DLD1 (cell line): ENCODE measurements around the gene C3AR1.

ENCODE experiments used
- in situ Hi-C: cut with HindIII; loops from 2 replicates; pipeline ENCODE4 v1.10.0; 2017; ENCODE audit warnings: low sequenced_read_pairs

Gene C3AR1

GRCh38 chr12:8058506-8058905, 7.7 kb downstream of the C3AR1 start:
- in situ Hi-C loops = no loop called here

DNA sequence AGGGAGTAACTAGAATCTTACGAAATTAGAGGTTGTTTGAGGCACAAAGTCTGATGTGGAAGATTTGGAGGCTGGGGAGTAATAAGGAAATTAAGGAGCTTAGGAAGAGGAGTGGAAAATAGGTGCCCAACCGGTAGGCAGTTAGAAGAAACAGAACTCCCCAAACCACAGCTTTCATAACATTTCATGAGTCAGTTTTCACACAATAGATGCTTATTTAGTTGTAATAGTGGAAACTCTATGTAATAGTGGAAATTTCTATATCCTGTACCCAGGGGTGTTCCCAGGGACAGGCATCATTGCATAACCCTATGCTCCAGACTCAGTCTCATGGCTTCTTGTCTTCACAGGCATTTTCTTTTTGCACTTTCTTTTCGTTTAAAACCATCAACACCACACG, 8.3 kb downstream of the C3AR1 start:
- in situ Hi-C loops = no loop called here

DNA sequence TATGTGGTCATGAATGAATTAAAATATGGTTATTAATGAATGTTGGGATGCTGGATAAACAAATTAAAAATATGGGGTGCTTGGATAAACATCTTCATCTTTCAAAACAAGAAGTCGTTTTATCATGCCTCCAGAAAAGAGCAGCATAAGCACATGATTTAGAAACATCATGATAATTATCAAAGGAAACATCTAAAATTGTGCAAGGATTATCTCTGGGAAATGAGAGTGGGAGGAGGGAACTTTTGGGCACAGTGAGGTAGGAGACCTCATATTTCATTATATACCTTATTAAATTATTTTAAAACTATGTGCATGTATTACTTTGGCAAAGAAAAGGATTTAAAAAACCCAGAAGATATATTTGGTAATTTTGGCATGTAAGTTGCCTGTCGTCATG, 8.9 kb downstream of the C3AR1 start:
- in situ Hi-C loops = no loop called here

- in situ Hi-C loops = no loop called here
Measured at GRCh38 chr12:8054816-8055215, 11.3 kb downstream of the C3AR1 start.

- in situ Hi-C loops = no loop called here
Measured at GRCh38 chr12:8052679-8053078, 13.5 kb downstream of the C3AR1 start.

- in situ Hi-C loops = no loop called here
Measured at GRCh38 chr12:8050600-8051250, 15.4 kb downstream of the C3AR1 start.

DNA sequence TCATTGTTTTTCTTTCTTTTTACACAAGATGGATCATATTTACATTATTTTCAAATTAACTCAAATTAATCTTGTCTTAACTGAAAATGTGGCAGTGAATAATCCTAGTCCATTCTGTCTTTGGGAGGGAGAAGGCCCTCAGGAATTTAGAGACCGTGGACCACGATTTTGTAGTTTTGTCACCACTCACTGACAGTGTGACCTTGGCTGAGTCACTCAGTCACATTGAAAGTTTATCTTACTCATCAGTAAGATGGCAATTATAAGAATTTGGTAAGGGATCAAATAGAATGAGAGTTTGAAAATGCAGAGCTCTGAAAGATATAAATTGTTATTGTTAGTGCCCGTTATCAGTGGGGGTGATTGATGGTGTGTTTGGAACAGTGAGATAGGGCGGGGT, 17.3 kb downstream of the C3AR1 start:
- in situ Hi-C loops = no loop called here

DNA sequence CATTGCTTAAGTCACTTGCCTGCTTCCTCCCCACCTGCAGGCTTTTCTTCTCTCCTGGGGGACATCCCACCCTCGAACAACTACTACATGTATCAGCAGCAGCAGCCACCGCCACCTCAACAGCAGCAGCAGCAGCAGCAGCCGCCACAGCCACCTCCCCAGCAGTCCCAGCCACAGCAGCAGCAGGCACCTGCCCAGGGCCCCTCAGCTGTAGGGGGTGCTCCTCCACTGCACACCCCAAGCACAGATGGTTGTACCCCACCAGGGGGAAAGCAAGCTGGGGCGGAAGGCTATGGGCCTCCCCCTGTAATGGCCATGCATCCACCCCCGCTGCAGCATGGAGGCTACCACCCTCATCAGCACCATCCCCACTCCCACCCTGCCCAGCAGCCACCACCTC, 18.3 kb downstream of the C3AR1 start:
- in situ Hi-C loops = no loop called here

GRCh38 chr12:8045952-8046944, 19.9 kb downstream of the C3AR1 start:
- in situ Hi-C loops = no loop called here

GRCh38 chr12:8040791-8041190, 25.4 kb downstream of the C3AR1 start:
- in situ Hi-C loops = no loop called here

- in situ Hi-C loops = no loop called here
Measured at GRCh38 chr12:8038659-8039114, 27.5 kb downstream of the C3AR1 start.

- in situ Hi-C loops = no loop called here
Measured at GRCh38 chr12:8037947-8038346, 28.2 kb downstream of the C3AR1 start.

DNA sequence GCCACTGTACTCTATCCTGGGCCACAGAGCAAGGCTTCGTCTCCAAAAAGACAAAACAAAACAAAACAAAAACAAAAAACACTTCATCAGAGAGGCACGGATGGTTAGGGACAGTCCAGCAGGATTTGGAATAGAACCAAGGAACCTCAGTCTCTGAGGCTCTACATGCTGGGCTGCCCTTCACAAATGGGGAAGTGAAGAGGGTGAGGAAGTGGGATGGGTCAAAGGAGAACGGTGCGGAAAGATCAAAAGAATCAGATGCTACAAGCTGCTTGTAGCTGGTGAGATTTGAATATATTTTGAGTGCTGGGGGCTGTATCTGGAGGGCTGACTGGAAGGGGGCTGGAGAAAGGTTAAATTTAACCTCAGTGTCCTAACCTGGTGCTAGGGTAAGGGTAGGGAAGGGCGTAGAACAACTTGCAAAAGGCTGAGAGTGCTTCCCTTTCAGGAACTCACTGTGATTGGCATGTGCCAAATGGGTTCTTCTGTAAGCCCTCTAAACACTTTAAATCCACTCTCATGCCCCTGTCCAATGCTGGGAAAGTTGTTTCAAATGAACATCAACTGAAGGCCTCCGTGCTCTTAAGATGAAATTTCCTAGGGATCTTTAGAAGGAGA, 29.0 kb downstream of the C3AR1 start:
- in situ Hi-C loops = no loop called here

GRCh38 chr12:8036346-8036745, 29.8 kb downstream of the C3AR1 start:
- in situ Hi-C loops = no loop called here

GRCh38 chr12:8035440-8036010, 30.6 kb downstream of the C3AR1 start:
- in situ Hi-C loops = no loop called here

GRCh38 chr12:8034802-8035201, 31.4 kb downstream of the C3AR1 start:
- in situ Hi-C loops = no loop called here

DNA sequence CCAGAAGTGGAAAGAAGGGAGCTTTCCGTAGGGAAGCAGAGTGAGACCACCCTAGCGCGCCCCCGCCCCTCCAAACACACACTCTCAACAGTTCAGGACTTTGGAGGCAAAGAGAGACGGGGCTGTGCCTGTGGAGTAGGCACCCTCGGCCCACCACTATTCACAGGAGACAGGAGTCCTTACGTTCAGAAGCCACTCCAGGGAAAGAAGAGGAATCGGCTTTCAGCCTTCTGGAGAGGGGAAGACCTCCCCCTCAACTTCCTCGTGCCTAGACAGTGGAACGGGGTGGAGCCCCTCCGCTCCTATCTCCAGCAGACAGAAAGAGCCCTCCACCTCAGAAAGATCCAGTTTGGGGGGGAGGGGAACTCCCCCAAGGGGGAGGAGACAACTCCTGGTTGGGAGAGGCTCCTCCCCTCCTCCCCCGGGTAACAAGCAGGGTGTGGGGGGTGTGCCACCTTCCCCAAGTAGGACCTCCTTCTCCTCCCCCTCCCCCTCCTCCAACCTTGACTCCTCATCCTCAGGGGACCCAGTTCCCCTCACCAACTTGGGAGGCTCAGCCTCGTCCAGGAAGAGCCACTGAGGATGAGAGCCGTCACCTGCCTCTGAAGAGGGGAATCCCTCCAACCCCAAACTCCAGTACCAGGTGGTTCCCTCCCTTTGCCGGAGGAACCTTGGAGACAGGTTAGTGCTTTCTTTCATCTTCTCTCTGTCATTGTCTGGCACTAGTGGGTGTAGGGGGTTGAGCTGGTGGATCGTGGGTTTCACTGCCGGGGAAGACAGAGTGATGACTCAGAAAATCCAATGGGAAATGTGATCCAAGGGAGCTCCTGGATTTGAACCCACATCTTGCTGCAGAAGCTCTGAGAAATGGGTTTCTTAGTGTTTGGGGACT, 32.8 kb downstream of the C3AR1 start:
- in situ Hi-C loops = no loop called here

GRCh38 chr12:8032242-8033152, 33.7 kb downstream of the C3AR1 start, which contains the start of gene FOXJ2:
Gene FOXJ2 (plus strand): TSS chr12:8032716. CDS start chr12:8039833, 7,117 bp downstream.
- in situ Hi-C loops = no loop called here

DNA sequence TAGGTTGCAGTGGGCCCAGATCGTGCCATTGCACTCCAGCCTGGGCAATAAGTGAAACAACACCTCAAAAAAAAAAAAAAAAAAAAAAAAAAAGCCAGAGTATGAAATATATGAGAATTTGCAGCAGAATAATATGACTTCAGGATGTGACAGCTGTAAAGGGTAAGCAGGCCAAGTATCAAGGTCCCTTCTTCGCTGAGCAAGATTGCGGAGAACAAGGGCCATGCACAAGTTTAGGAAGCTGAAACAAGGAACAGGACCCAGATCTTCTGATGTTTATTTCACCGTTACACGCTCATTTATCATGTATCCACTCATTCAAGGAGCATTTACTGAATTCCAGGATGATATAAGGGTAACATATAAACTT, 34.3 kb downstream of the C3AR1 start:
- in situ Hi-C loops = no loop called here
